ENCODE measurements around the gene AVL9. TPM values are rescaled to one million over a fixed set of nuclear protein-coding genes. Genes with fewer than 3 reads are reported as not detected.

AVL9 gene
- total and polyA plus RNA-seq, 9 of the 15 experiments (the other 6 are each of a cell fraction or from before 2014, with no cell fraction given) = 6.4 to 66.2 (median 30.1) TPM

DNA sequence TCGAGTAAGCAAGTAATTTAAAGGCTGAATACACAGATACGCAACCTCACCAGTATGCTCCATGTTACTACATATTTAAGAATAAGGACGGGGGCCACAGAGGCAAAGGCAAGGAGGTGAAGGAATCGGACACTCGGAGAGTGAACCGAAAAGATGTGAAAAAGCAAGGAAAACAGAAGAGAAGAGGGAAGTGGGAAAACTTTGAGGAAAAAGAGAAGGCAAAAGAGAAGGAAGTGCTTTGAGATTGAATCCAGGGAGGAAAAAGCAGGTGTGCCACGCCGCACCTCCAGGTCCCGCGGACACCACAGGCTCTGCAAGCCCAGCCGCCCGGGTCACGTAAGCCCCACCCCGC is 367 bp upstream of the AVL9 start:
- peak overlapping the region; percentile 77 to 83 for H3K9ac ChIP-seq (ENCODE audit: insufficient read depth in 1 of 2, low read depth in 2 of 2, low read length in 2 of 2)
- no peaks in the 10 kb centered on the region for H3K9me1 ChIP-seq (ENCODE audit: control insufficient read depth, insufficient read depth, low read length)
- peaks cover 20% of the 10 kb centered on the region; the same call in 1 of the 3 replicates for H3K36me3 ChIP-seq (ENCODE audit: control insufficient read depth, insufficient read depth, low read length)
- DNase-seq (ENCODE audit: extremely low read depth in 1 of 4, low spot score in 3 of 4) = no peak
- no peaks in the 10 kb centered on the region for H3K27me3 ChIP-seq (ENCODE audit: control insufficient read depth in 2 of 2, insufficient read depth in 2 of 2, low read length in 2 of 2)
- peak; percentile 11 for FAIRE-seq
- peaks cover 55% of the 10 kb centered on the region for H3K79me2 ChIP-seq (ENCODE audit: control insufficient read depth, insufficient read depth, low read length)
- in situ Hi-C loops (cut with MboI) (no loop called here), intact Hi-C loops (cut with micrococcal nuclease) (loop anchor here (5.0 to 10.0 kb wide), 6 partner anchors 47 to 570 kb away; partner anchors contain the start of genes KBTBD2 and NT5C3A)
- H3K4me3 ChIP-seq = peak overlapping the region; percentile 53
- ChIA-PET POLR2A (interaction anchor here (2.5 kb wide), 1 partner anchor 11 kb away, joined by 23 read pairs; no protein-coding TSS in a partner anchor), CTCF (ENCODE audit: low intra/inter-chr PET ratio) (no interaction called here)
- peak overlapping the region; percentile 67 for H3K27ac ChIP-seq (ENCODE audit: extremely low read depth, low read depth, low read length)
- 1% methylated on average over 6 of the region's 14 CpGs for WGBS (ENCODE audit: insufficient coverage, low coverage, missing lambda C conversion rate)
- H4K20me1 ChIP-seq (replicated peaks; ENCODE audit: control insufficient read depth, insufficient read depth, low read length) = no peaks in the 10 kb centered on the region
- ATAC-seq = peak; percentile 5
- H3K4me2 ChIP-seq (ENCODE audit: insufficient read depth, low read length) = peak overlapping the region; percentile 88
- no TSS peak for BruUV-seq (replicated peaks)
- peak overlapping the region; percentile 89 for H2AFZ ChIP-seq (ENCODE audit: low read depth, low read length)
- H3K4me1 ChIP-seq (replicated peaks in 1 of 2; ENCODE audit: control insufficient read depth in 2 of 2, insufficient read depth in 2 of 2, low read length in 2 of 2) = peaks cover 0 to 11% of the 10 kb centered on the region in 2 experiments; a peak in 3 of 5 replicates
- no peaks in the 10 kb centered on the region; the same call in 1 of the 2 replicates for H3K9me3 ChIP-seq (replicated peaks; ENCODE audit: control insufficient read depth, insufficient read depth, low read depth, low read length)
- TF ChIP-seq SRF (CRISPR knock-in tag; IDR thresholded peaks at IDR 0.05) = peak in 1 of 2 experiments; percentile 0; a peak in 1 of 4 replicates
- TF ChIP-seq NR2F6 (CRISPR knock-in tag; IDR thresholded peaks at IDR 0.05) = no peak
- TF ChIP-seq LARP7 (IDR thresholded peaks at IDR 0.05) = peak; percentile 98
- TF ChIP-seq ELF4 (CRISPR knock-in tag; IDR thresholded peaks at IDR 0.05) = peak; percentile 5; the same call in 1 of the 2 replicates
- TF ChIP-seq, protein P1, sequence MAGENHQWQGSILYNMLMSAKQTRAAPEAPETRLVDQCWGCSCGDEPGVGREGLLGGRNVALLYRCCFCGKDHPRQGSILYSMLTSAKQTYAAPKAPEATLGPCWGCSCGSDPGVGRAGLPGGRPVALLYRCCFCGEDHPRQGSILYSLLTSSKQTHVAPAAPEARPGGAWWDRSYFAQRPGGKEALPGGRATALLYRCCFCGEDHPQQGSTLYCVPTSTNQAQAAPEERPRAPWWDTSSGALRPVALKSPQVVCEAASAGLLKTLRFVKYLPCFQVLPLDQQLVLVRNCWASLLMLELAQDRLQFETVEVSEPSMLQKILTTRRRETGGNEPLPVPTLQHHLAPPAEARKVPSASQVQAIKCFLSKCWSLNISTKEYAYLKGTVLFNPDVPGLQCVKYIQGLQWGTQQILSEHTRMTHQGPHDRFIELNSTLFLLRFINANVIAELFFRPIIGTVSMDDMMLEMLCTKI (IDR thresholded peaks at IDR 0.05; ENCODE audit: partially characterized antibody) = no peak
- TF ChIP-seq E2F3 (CRISPR knock-in tag; IDR thresholded peaks at IDR 0.05) = no peak
- no peak for TF ChIP-seq TEAD1 (CRISPR knock-in tag; IDR thresholded peaks at IDR 0.05)
- no peak for TF ChIP-seq ZNF764 (CRISPR knock-in tag; IDR thresholded peaks at IDR 0.05; ENCODE audit: low read depth)
- peak; percentile 93 for TF ChIP-seq POLR2A (conservative IDR thresholded peaks at IDR 0.05)
- TF ChIP-seq ZNF197 (CRISPR knock-in tag; IDR thresholded peaks at IDR 0.05; ENCODE audit: low read depth) = no peak
- peak; percentile 59; the same call in 1 of the 2 replicates for TF ChIP-seq PHF8 (IDR thresholded peaks at IDR 0.05; ENCODE audit: borderline replicate concordance, low read length)
- no peak for TF ChIP-seq PCBP2 (IDR thresholded peaks at IDR 0.05; ENCODE audit: low read depth, low read length, poor library complexity, severe bottlenecking)
- no peak for TF ChIP-seq ZNF586 (CRISPR knock-in tag; conservative IDR thresholded peaks at IDR 0.05)
- no peak for TF ChIP-seq FUS (optimal IDR thresholded peaks at IDR 0.05; ENCODE audit: low read depth, low read length)
- TF ChIP-seq, protein P2, sequence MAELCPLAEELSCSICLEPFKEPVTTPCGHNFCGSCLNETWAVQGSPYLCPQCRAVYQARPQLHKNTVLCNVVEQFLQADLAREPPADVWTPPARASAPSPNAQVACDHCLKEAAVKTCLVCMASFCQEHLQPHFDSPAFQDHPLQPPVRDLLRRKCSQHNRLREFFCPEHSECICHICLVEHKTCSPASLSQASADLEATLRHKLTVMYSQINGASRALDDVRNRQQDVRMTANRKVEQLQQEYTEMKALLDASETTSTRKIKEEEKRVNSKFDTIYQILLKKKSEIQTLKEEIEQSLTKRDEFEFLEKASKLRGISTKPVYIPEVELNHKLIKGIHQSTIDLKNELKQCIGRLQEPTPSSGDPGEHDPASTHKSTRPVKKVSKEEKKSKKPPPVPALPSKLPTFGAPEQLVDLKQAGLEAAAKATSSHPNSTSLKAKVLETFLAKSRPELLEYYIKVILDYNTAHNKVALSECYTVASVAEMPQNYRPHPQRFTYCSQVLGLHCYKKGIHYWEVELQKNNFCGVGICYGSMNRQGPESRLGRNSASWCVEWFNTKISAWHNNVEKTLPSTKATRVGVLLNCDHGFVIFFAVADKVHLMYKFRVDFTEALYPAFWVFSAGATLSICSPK (IDR thresholded peaks at IDR 0.05; ENCODE audit: borderline replicate concordance) = 0 out of 2 replicates have a peak, but pooled peaks have one; percentile 43
- TF ChIP-seq KDM4B (IDR thresholded peaks at IDR 0.05; ENCODE audit: borderline replicate concordance in 2 of 2, low read depth in 1 of 2) = no peak
- TF ChIP-seq PHB (CRISPR knock-in tag; IDR thresholded peaks at IDR 0.05) = no peak
- peak; percentile 44; the same call in 1 of the 2 replicates for TF ChIP-seq TOE1 (IDR thresholded peaks at IDR 0.05; ENCODE audit: borderline replicate concordance)
- no peak for TF ChIP-seq TOE1 (CRISPR knock-in tag; IDR thresholded peaks at IDR 0.05; ENCODE audit: borderline replicate concordance, low read depth)
- TF ChIP-seq CHCHD3 (CRISPR knock-in tag; IDR thresholded peaks at IDR 0.05) = 0 out of 2 replicates have a peak, but pooled peaks have one; percentile 17

All from K562 (cell line).